CD8-positive, alpha-beta memory T cell (primary cell): Measurements from ENCODE around the gene LMF1. TPM values are rescaled to one million over a fixed set of nuclear protein-coding genes. Genes with fewer than 3 reads are reported as not detected.

Experiments
- CTCF ChIA-PET: fragments of 350-600 bp; sonication (Branson Sonifier 250); formaldehyde crosslinking; loops from one replicate; lab custom pipeline; 2021; ENCODE audit warnings: antibody characterized with exemption; lab: Charles Lee
- POLR2A ChIA-PET: fragments of 350-600 bp; sonication (Branson Sonifier 250); formaldehyde crosslinking; loops from one replicate; lab custom pipeline; 2021; ENCODE audit warnings: antibody characterized with exemption; lab: Charles Lee
- DNase-seq, 5 donors: peaks; one replicate each; pipeline versions ENCODE4 v3.0.0 to v3.0.0-alpha.2; 2020 to 2022; ENCODE audit warnings: mixed read lengths in 1 of 5
- H3K27ac ChIP-seq: one replicate; pipeline ENCODE4 v1.7.0; 2013; ENCODE audit warnings: low read depth, mild to moderate bottlenecking, low read length, moderate library complexity
- H3K27me3 ChIP-seq: 2 replicates; pipeline ENCODE4 v1.7.0; 2013; ENCODE audit warnings: low read length, mild to moderate bottlenecking; ENCODE audit not compliant: insufficient read depth, poor library complexity, severe bottlenecking
- H3K36me3 ChIP-seq: 2 replicates; pipeline ENCODE4 v1.7.0; 2013; ENCODE audit warnings: mild to moderate bottlenecking, low read length, moderate library complexity; ENCODE audit not compliant: insufficient read depth
- H3K4me1 ChIP-seq: 2 replicates; pipeline ENCODE4 v1.7.0; 2013; ENCODE audit warnings: mild to moderate bottlenecking, low read length, moderate library complexity; ENCODE audit not compliant: insufficient read depth
- H3K4me3 ChIP-seq: 2 replicates; pipeline ENCODE4 v1.7.0; 2013; ENCODE audit warnings: mild to moderate bottlenecking, low read length
- H3K9me3 ChIP-seq: 2 replicates; pipeline ENCODE4 v1.7.0; 2013; ENCODE audit warnings: mild to moderate bottlenecking, low read length
- H3K27ac Mint-ChIP-seq, 8 donors: one replicate each; pipeline ENCODE4 v1.8.0; 2020 to 2021; ENCODE audit warnings: mixed read lengths in 8 of 8, mild to moderate bottlenecking in 6 of 8, inconsistent platforms in 3 of 8, moderate library complexity in 3 of 8
- H3K27me3 Mint-ChIP-seq, 2 donors: one replicate each; pipeline ENCODE4 v1.8.0; 2020 to 2021; ENCODE audit warnings: mixed read lengths in 2 of 2, mild to moderate bottlenecking in 1 of 2, moderate library complexity in 1 of 2
- H3K36me3 Mint-ChIP-seq, 3 donors: one replicate each; pipeline ENCODE4 v1.8.0; 2020 to 2021; ENCODE audit warnings: mixed read lengths in 3 of 3, inconsistent platforms in 1 of 3, mild to moderate bottlenecking in 1 of 3
- H3K4me1 Mint-ChIP-seq, 3 donors: one replicate each; pipeline ENCODE4 v1.8.0; 2020 to 2021; ENCODE audit warnings: mixed read lengths in 3 of 3, inconsistent platforms in 1 of 3, mild to moderate bottlenecking in 1 of 3
- H3K4me3 Mint-ChIP-seq, 7 donors: one replicate each; pipeline ENCODE4 v1.8.0; 2020 to 2021; ENCODE audit warnings: mixed read lengths in 7 of 7, mild to moderate bottlenecking in 6 of 7, moderate library complexity in 4 of 7, inconsistent platforms in 2 of 7
- H3K9me3 Mint-ChIP-seq, 5 donors: one replicate each; pipeline ENCODE4 v1.8.0; 2020 to 2022; ENCODE audit warnings: mixed read lengths in 5 of 5, mild to moderate bottlenecking in 3 of 5, moderate library complexity in 2 of 5, inconsistent platforms in 1 of 5
- polyA plus RNA-seq: library from polyadenylated mRNA; unstranded; fragments of 300-500 nt; fragmentation: Illumina TruSeq; gene quantifications from one replicate; pipeline ENCODE4 v1.2.3, GENCODE V29; 2021
- total RNA-seq, 2 experiments: library from RNA; stranded (reverse); gene quantifications; one replicate each; pipeline ENCODE4 v1.2.3, GENCODE V29; 2021

Gene LMF1
- total and polyA plus RNA-seq, 3 experiments from 2014 or later: 11.7 to 15.8 (median 14.0) TPM

GRCh38 chr16:852451-853185 is 118.2 kb downstream of the LMF1 start:
- CTCF ChIA-PET: no interaction called here
- no peaks in the 10 kb centered on the region for H3K4me1 Mint-ChIP-seq
- no peak overlapping the region for H3K27ac ChIP-seq
- H3K27me3 Mint-ChIP-seq: no peaks in the 10 kb centered on the region
- no peaks in the 10 kb centered on the region for H3K9me3 ChIP-seq
- H3K4me3 ChIP-seq: no peak overlapping the region
- no peak overlapping the region for H3K4me3 Mint-ChIP-seq
- no peaks in the 10 kb centered on the region for H3K36me3 Mint-ChIP-seq
- H3K36me3 ChIP-seq: no peaks in the 10 kb centered on the region
- DNase-seq: no peak
- POLR2A ChIA-PET: no interaction called here
- H3K27me3 ChIP-seq: no peaks in the 10 kb centered on the region
- H3K9me3 Mint-ChIP-seq: no peaks in the 10 kb centered on the region
- no peak overlapping the region for H3K27ac Mint-ChIP-seq
- no peaks in the 10 kb centered on the region for H3K4me1 ChIP-seq

- no peak for DNase-seq
- Histone ChIP-seq H3K4me3 (no peak overlapping the region), H3K27me3 (no peaks in the 10 kb centered on the region), H3K27ac (no peak overlapping the region), H3K36me3 (no peaks in the 10 kb centered on the region), H3K4me1 (no peaks in the 10 kb centered on the region), H3K9me3 (no peaks in the 10 kb centered on the region)
- H3K27me3 Mint-ChIP-seq: no peaks in the 10 kb centered on the region
- no peak overlapping the region for H3K27ac Mint-ChIP-seq
- H3K4me3 Mint-ChIP-seq: no peak overlapping the region
- CTCF ChIA-PET: no interaction called here
- H3K9me3 Mint-ChIP-seq: no peaks in the 10 kb centered on the region
- POLR2A ChIA-PET: no interaction called here
- H3K4me1 Mint-ChIP-seq: no peaks in the 10 kb centered on the region
- H3K36me3 Mint-ChIP-seq: no peaks in the 10 kb centered on the region
These were observed 118.9 kb downstream of the LMF1 start for GRCh38 chr16:851871-852270.

- ChIA-PET POLR2A (no interaction called here), CTCF (no interaction called here)
- no peak overlapping the region for H3K27ac ChIP-seq
- H3K27me3 ChIP-seq: no peaks in the 10 kb centered on the region
- no peaks in the 10 kb centered on the region for H3K27me3 Mint-ChIP-seq
- no peak for DNase-seq
- no peaks in the 10 kb centered on the region for H3K9me3 ChIP-seq
- no peaks in the 10 kb centered on the region for H3K36me3 Mint-ChIP-seq
- H3K4me3 ChIP-seq: no peak overlapping the region
- H3K36me3 ChIP-seq: no peaks in the 10 kb centered on the region
- H3K9me3 Mint-ChIP-seq: no peaks in the 10 kb centered on the region
- no peak overlapping the region for H3K27ac Mint-ChIP-seq
- no peak overlapping the region for H3K4me3 Mint-ChIP-seq
- H3K4me1 Mint-ChIP-seq: no peaks in the 10 kb centered on the region
- H3K4me1 ChIP-seq: no peaks in the 10 kb centered on the region
These were observed 119.5 kb downstream of the LMF1 start for GRCh38 chr16:851209-851810.

- Histone ChIP-seq H3K4me1 (no peaks in the 10 kb centered on the region), H3K9me3 (no peaks in the 10 kb centered on the region), H3K27ac (no peak overlapping the region), H3K36me3 (no peaks in the 10 kb centered on the region), H3K4me3 (no peak overlapping the region), H3K27me3 (no peaks in the 10 kb centered on the region)
- Mint-ChIP-seq H3K4me1 (no peaks in the 10 kb centered on the region), H3K36me3 (no peaks in the 10 kb centered on the region), H3K27ac (no peak overlapping the region), H3K27me3 (no peaks in the 10 kb centered on the region), H3K4me3 (no peak overlapping the region), H3K9me3 (no peaks in the 10 kb centered on the region)
- CTCF ChIA-PET: no interaction called here
- POLR2A ChIA-PET: no interaction called here
- DNase-seq: no peak
These were observed 120.1 kb downstream of the LMF1 start for GRCh38 chr16:850668-851067.

- Mint-ChIP-seq H3K27ac (peak overlapping the region in 1 of 8 donors; percentile 41), H3K9me3 (no peaks in the 10 kb centered on the region), H3K4me3 (no peak overlapping the region), H3K36me3 (no peaks in the 10 kb centered on the region), H3K4me1 (no peaks in the 10 kb centered on the region), H3K27me3 (no peaks in the 10 kb centered on the region)
- no peaks in the 10 kb centered on the region for H3K27me3 ChIP-seq
- ChIA-PET POLR2A (no interaction called here), CTCF (no interaction called here)
- H3K27ac ChIP-seq: no peak overlapping the region
- H3K4me3 ChIP-seq: no peak overlapping the region
- H3K4me1 ChIP-seq: no peaks in the 10 kb centered on the region
- no peaks in the 10 kb centered on the region for H3K9me3 ChIP-seq
- no peak for DNase-seq
- no peaks in the 10 kb centered on the region for H3K36me3 ChIP-seq
These were observed 122.1 kb downstream of the LMF1 start for GRCh38 chr16:848510-849253.

GRCh38 chr16:847681-848445 is 122.9 kb downstream of the LMF1 start:
- Mint-ChIP-seq H3K27ac (no peak overlapping the region), H3K27me3 (no peaks in the 10 kb centered on the region), H3K36me3 (no peaks in the 10 kb centered on the region), H3K4me3 (no peak overlapping the region), H3K9me3 (no peaks in the 10 kb centered on the region), H3K4me1 (no peaks in the 10 kb centered on the region)
- H3K36me3 ChIP-seq: no peaks in the 10 kb centered on the region
- no peaks in the 10 kb centered on the region for H3K9me3 ChIP-seq
- DNase-seq: no peak
- H3K27ac ChIP-seq: no peak overlapping the region
- POLR2A ChIA-PET: no interaction called here
- no peak overlapping the region for H3K4me3 ChIP-seq
- H3K4me1 ChIP-seq: no peaks in the 10 kb centered on the region
- no peaks in the 10 kb centered on the region for H3K27me3 ChIP-seq
- CTCF ChIA-PET: no interaction called here

GRCh38 chr16:847151-847550 is 123.6 kb downstream of the LMF1 start:
- Mint-ChIP-seq H3K4me3 (no peak overlapping the region), H3K9me3 (no peaks in the 10 kb centered on the region), H3K4me1 (no peaks in the 10 kb centered on the region), H3K36me3 (no peaks in the 10 kb centered on the region), H3K27me3 (peaks cover 0 to 1% of the 10 kb centered on the region in 2 donors), H3K27ac (no peak overlapping the region)
- Histone ChIP-seq H3K4me3 (no peak overlapping the region), H3K9me3 (no peaks in the 10 kb centered on the region), H3K27me3 (no peaks in the 10 kb centered on the region), H3K27ac (no peak overlapping the region), H3K4me1 (no peaks in the 10 kb centered on the region), H3K36me3 (no peaks in the 10 kb centered on the region)
- CTCF ChIA-PET: no interaction called here
- no peak for DNase-seq
- POLR2A ChIA-PET: no interaction called here

- H3K36me3 ChIP-seq: no peaks in the 10 kb centered on the region
- ChIA-PET CTCF (no interaction called here), POLR2A (no interaction called here)
- Mint-ChIP-seq H3K36me3 (no peaks in the 10 kb centered on the region), H3K27me3 (peaks cover 0 to 1% of the 10 kb centered on the region in 2 donors), H3K27ac (no peak overlapping the region), H3K4me3 (no peak overlapping the region), H3K4me1 (no peaks in the 10 kb centered on the region), H3K9me3 (no peaks in the 10 kb centered on the region)
- no peaks in the 10 kb centered on the region for H3K9me3 ChIP-seq
- no peaks in the 10 kb centered on the region for H3K4me1 ChIP-seq
- no peak overlapping the region for H3K4me3 ChIP-seq
- H3K27me3 ChIP-seq: no peaks in the 10 kb centered on the region
- DNase-seq: no peak
- H3K27ac ChIP-seq: no peak overlapping the region
These were observed 125.4 kb downstream of the LMF1 start for GRCh38 chr16:845351-845745.
